Measurements from ENCODE around the gene DNAH14.
A peak's percentile ranks its signal among the peaks of the same experiment; 100 is the strongest.
"Not testable (repeated sequence)": the region's sequence is repeated elsewhere in the genome, so short reads cannot be mapped to it uniquely, and the experiment has no call there.

Gene DNAH14

GRCh38 chr1:224998185-224998584, 68.7 kb downstream of the DNAH14 start:
- H3K79me2 ChIP-seq (ENCODE audit: low read length) = no peaks in the 10 kb centered on the region
- no peak for DNase-seq

GRCh38 chr1:225004396-225004795, 74.9 kb downstream of the DNAH14 start:
- Histone ChIP-seq H3K27ac (ENCODE audit: low read length) (no peak overlapping the region), H4K20me1 (ENCODE audit: insufficient read depth, low read length) (no peaks in the 10 kb centered on the region), H3K79me2 (ENCODE audit: low read length) (no peaks in the 10 kb centered on the region), H2AFZ (ENCODE audit: low read length) (no peak overlapping the region), H3K4me3 (ENCODE audit: low read length) (no peak overlapping the region), H3K9ac (ENCODE audit: low read length) (no peak overlapping the region), H3K27me3 (replicated peaks; ENCODE audit: insufficient read depth, low read length) (no peaks in the 10 kb centered on the region), H3K9me2 (replicated peaks; ENCODE audit: insufficient read depth, low read length) (no peaks in the 10 kb centered on the region), H3K36me3 (replicated peaks; ENCODE audit: insufficient read depth, low read length) (no peaks in the 10 kb centered on the region), H3F3A (ENCODE audit: insufficient read depth, low read length) (no peaks in the 10 kb centered on the region), H3K4me1 (ENCODE audit: low read length) (no peaks in the 10 kb centered on the region), H3K4me2 (ENCODE audit: low read depth, low read length) (no peak overlapping the region), H3K9me3 (replicated peaks; ENCODE audit: insufficient read depth, low read length) (no peaks in the 10 kb centered on the region)
- no peak for TF ChIP-seq EZH2 (optimal IDR thresholded peaks at IDR 0.05; ENCODE audit: low read depth, low read length)
- TF ChIP-seq CTCF (IDR thresholded peaks at IDR 0.05; ENCODE audit: low read length) = peak; percentile 16; the same call in 1 of the 2 replicates
- no peak for DNase-seq

More at GRCh38 chr1:224998185-224998584, 68.7 kb downstream of the DNAH14 start:
- no peaks in the 10 kb centered on the region for H3K4me1 ChIP-seq (ENCODE audit: low read length)
- no peaks in the 10 kb centered on the region for H4K20me1 ChIP-seq (ENCODE audit: insufficient read depth, low read length)
- no peak overlapping the region for H2AFZ ChIP-seq (ENCODE audit: low read length)
- no peaks in the 10 kb centered on the region for H3F3A ChIP-seq (ENCODE audit: insufficient read depth, low read length)
- H3K9me2 ChIP-seq (replicated peaks; ENCODE audit: insufficient read depth, low read length) = no peaks in the 10 kb centered on the region
- no peak overlapping the region for H3K27ac ChIP-seq (ENCODE audit: low read length)
- H3K36me3 ChIP-seq (replicated peaks; ENCODE audit: insufficient read depth, low read length) = no peaks in the 10 kb centered on the region
- H3K27me3 ChIP-seq (replicated peaks; ENCODE audit: insufficient read depth, low read length) = no peaks in the 10 kb centered on the region
- TF ChIP-seq EZH2phosphoT487 (IDR thresholded peaks at IDR 0.05; ENCODE audit: low read length) = no peak
- no peak for TF ChIP-seq CTCF (IDR thresholded peaks at IDR 0.05; ENCODE audit: low read length)
- no peak for TF ChIP-seq EZH2 (optimal IDR thresholded peaks at IDR 0.05; ENCODE audit: low read depth, low read length)
- H3K9ac ChIP-seq (ENCODE audit: low read length) = no peak overlapping the region
- no peaks in the 10 kb centered on the region for H3K9me3 ChIP-seq (replicated peaks; ENCODE audit: insufficient read depth, low read length)
- H3K4me2 ChIP-seq (ENCODE audit: low read depth, low read length) = no peak overlapping the region
- no peak overlapping the region for H3K4me3 ChIP-seq (ENCODE audit: low read length)

GRCh38 chr1:225006352-225006751, 76.9 kb downstream of the DNAH14 start:
- not testable (repeated sequence) for H3K27ac ChIP-seq (ENCODE audit: low read length); H3K79me2 ChIP-seq (ENCODE audit: low read length); H3K4me3 ChIP-seq (ENCODE audit: low read length); H3K9ac ChIP-seq (ENCODE audit: low read length); H3K4me2 ChIP-seq (ENCODE audit: low read depth, low read length); DNase-seq; H3K9me3 ChIP-seq (replicated peaks; ENCODE audit: insufficient read depth, low read length); H3K4me1 ChIP-seq (ENCODE audit: low read length); H4K20me1 ChIP-seq (ENCODE audit: insufficient read depth, low read length); H3K27me3 ChIP-seq (replicated peaks; ENCODE audit: insufficient read depth, low read length); H3K36me3 ChIP-seq (replicated peaks; ENCODE audit: insufficient read depth, low read length); H3K9me2 ChIP-seq (replicated peaks; ENCODE audit: insufficient read depth, low read length); H3F3A ChIP-seq (ENCODE audit: insufficient read depth, low read length); H2AFZ ChIP-seq (ENCODE audit: low read length)

GRCh38 chr1:225008050-225008449, 78.6 kb downstream of the DNAH14 start:
- not testable (repeated sequence) for H3K9me3 ChIP-seq (replicated peaks; ENCODE audit: insufficient read depth, low read length); H4K20me1 ChIP-seq (ENCODE audit: insufficient read depth, low read length); H3F3A ChIP-seq (ENCODE audit: insufficient read depth, low read length); H3K79me2 ChIP-seq (ENCODE audit: low read length); H3K4me2 ChIP-seq (ENCODE audit: low read depth, low read length); H3K9ac ChIP-seq (ENCODE audit: low read length); DNase-seq; H3K9me2 ChIP-seq (replicated peaks; ENCODE audit: insufficient read depth, low read length); H3K4me3 ChIP-seq (ENCODE audit: low read length); H3K4me1 ChIP-seq (ENCODE audit: low read length); H2AFZ ChIP-seq (ENCODE audit: low read length); H3K36me3 ChIP-seq (replicated peaks; ENCODE audit: insufficient read depth, low read length); H3K27me3 ChIP-seq (replicated peaks; ENCODE audit: insufficient read depth, low read length); H3K27ac ChIP-seq (ENCODE audit: low read length)

Data from MM.1S (cell line).